ENCODE measurements around the gene APOBEC3F. TPM values are rescaled to one million over a fixed set of nuclear protein-coding genes. Genes with fewer than 3 reads are reported as not detected.
"Not testable (repeated sequence)": the region's sequence is repeated elsewhere in the genome, so short reads cannot be mapped to it uniquely, and the experiment has no call there.

The APOBEC3F gene
- polyA plus RNA-seq, 2 of the 4 experiments (the other 2 are of a cell fraction) = 2.9 to 3.3 TPM

- TF ChIP-seq RARB (CRISPR knock-in tag; IDR thresholded peaks at IDR 0.05) (no peak), RNF2 (IDR thresholded peaks at IDR 0.05; ENCODE audit: borderline replicate concordance, low read depth) (no peak)
Measured at GRCh38 chr22:39055658-39056057, 15.0 kb downstream of the APOBEC3F start (continued).

DNA sequence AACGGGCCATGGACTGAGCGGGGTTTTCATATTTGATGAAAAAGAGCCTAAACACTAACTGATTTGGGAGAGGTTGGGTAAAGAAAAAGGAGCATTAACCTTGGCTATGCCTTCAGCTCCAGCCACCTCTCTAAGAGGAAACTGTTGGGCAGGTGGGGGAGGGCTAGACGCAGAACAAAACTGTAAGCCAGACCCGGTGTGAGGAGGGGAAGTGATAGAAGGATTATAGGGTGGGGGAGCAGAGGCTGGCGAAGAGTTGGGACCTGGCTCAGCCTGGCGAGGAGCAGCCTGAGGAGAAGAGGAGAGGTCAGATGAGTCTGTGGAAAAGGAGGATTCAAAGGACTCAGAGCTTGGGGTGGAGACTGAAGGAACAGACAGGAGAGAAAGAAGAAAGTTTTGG lies 20.6 kb downstream of the APOBEC3F start:
- POLR2A ChIA-PET; H3K4me3 ChIP-seq; H3K4me2 ChIP-seq; H3K4me1 ChIP-seq; H3K27ac ChIP-seq; H3K9me3 ChIP-seq; ATAC-seq; DNase-seq (ENCODE audit: low read depth in 1 of 2, low spot score in 1 of 2); FAIRE-seq; CTCF ChIA-PET: not testable (repeated sequence)
- 52% methylated on average over 6 of the region's 6 CpGs for WGBS (ENCODE audit: missing lambda C conversion rate)

DNA sequence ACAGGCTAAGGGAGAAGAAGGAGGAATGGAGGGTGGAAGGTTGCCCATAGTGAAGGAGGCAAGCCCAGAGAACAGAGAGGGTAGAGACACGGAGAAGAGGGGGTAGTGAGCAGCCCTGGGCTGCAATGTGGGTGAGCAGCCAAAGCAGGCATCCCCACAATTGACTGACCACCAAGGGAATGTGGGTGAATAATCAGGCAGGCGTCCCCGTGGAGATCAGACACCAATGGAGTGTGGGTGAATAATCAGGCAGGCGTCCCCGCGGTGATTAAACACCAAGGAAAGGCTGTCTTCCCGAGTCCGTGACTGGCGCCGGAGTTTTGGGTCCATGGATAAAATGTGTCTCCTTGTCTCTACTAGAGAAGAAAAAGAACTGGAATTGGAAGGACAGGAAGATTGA lies 21.3 kb downstream of the APOBEC3F start:
- H3K4me2 ChIP-seq; POLR2A ChIA-PET; CTCF ChIA-PET; ATAC-seq; H3K4me1 ChIP-seq; H3K9me3 ChIP-seq; DNase-seq (ENCODE audit: low read depth in 1 of 2, low spot score in 1 of 2); H3K4me3 ChIP-seq; H3K27ac ChIP-seq; FAIRE-seq: not testable (repeated sequence)
- WGBS (ENCODE audit: missing lambda C conversion rate) = 44% methylated on average over 10 of the region's 10 CpGs

DNA sequence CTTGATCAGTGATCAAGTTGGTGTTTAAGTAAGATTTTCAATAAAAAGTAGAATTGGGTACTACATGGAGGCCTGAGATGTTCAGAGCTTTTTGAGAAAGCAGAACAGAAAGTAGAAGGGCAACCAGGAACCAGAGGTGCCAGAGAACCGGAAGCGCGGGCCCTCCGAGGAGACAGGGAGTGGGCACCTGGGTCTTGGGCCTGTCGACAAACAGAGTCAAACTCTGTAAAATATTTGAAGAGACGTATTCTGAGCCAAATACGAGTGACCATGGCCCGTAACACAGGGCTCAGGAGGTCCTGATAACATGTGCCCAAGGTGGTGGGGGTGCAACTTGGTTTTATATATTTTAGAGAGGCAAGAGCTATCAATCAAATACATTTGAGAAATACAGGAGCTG lies 23.2 kb downstream of the APOBEC3F start:
- FAIRE-seq; H3K27ac ChIP-seq; POLR2A ChIA-PET; H3K4me1 ChIP-seq; H3K4me3 ChIP-seq; H3K4me2 ChIP-seq; CTCF ChIA-PET; ATAC-seq; H3K9me3 ChIP-seq; DNase-seq (ENCODE audit: low read depth in 1 of 2, low spot score in 1 of 2): not testable (repeated sequence)
- WGBS (ENCODE audit: missing lambda C conversion rate) = 85% methylated on average over 8 of the region's 8 CpGs

DNA sequence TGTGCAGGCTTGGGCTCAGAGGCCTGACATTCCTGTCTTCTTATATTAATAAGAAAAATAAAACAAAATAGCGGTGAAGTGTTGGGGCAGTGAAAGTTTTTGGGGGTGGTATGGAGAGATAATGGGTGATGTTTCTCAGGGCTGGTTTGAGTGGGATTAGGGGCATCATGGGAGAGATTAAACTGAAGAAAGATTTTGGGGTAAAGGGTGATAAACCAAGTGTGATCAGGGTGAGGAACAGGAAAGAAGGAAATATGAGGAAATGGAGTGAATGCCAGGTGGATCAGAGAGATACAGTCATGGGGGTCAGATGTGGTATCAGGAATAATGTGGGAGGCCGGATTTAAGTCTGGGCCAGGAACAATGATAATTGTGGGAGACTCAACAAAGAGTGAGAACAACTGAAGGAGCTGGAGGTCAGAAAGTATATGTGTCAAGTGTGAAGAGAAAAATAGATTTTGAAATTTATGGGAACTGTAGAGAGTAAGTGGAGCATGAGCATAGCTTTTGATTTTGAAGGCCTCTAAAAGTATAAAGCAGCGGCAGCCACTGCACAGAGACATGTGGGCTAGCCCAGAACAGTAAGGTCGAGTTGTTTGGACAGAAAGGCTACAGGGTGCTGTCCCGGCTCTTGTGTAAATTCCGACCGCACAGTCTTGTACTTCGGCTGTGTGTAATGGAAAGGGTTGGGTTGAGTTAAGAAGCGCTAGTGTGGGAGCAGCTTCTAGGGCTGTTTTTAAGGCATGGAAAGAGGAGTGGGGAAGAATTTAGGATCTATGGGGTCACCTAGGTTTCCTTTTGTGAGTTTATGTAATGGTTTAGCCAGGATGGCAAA lies 26.0 kb downstream of the APOBEC3F start:
- H3K4me1 ChIP-seq; H3K4me2 ChIP-seq; H3K4me3 ChIP-seq; FAIRE-seq; DNase-seq (ENCODE audit: low read depth in 1 of 2, low spot score in 1 of 2); H3K27ac ChIP-seq; POLR2A ChIA-PET; H3K9me3 ChIP-seq; ATAC-seq: not testable (repeated sequence)
- WGBS (ENCODE audit: missing lambda C conversion rate) = 70% methylated on average over 9 of the region's 9 CpGs
- CTCF ChIA-PET = interaction anchor here (0.9 kb wide), 1 partner anchor 14 kb away, joined by 4 read pairs; no protein-coding TSS in a partner anchor

- DNase-seq (ENCODE audit: low read depth in 1 of 2, low spot score in 1 of 2) = no peak
- H3K4me3 ChIP-seq = no peak overlapping the region
- ChIA-PET POLR2A (no interaction called here), CTCF (no interaction called here)
- 0 out of 6 replicates have a peak, but pooled peaks of 1 of the 2 experiments have one; percentile 39 for ATAC-seq
- H3K27ac ChIP-seq = no peak overlapping the region
- no peaks in the 10 kb centered on the region for H3K9me3 ChIP-seq
- no peak for FAIRE-seq
- H3K4me1 ChIP-seq = no peaks in the 10 kb centered on the region
- 66% methylated on average over 12 of the region's 13 CpGs for WGBS (ENCODE audit: missing lambda C conversion rate)
- no peak overlapping the region for H3K4me2 ChIP-seq
- TF ChIP-seq ZFP36 (IDR thresholded peaks at IDR 0.05; ENCODE audit: borderline replicate concordance, partially characterized antibody) = no peak
- TF ChIP-seq, protein P1, sequence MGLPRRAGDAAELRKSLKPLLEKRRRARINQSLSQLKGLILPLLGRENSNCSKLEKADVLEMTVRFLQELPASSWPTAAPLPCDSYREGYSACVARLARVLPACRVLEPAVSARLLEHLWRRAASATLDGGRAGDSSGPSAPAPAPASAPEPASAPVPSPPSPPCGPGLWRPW (IDR thresholded peaks at IDR 0.05) = no peak
- TF ChIP-seq CEBPB (IDR thresholded peaks at IDR 0.05) = no peak
- no peak for TF ChIP-seq MAZ (IDR thresholded peaks at IDR 0.05; ENCODE audit: borderline replicate concordance, low read depth, low read length)
- no peak for TF ChIP-seq HOXB13 (CRISPR knock-in tag; IDR thresholded peaks at IDR 0.05; ENCODE audit: low read depth)
- TF ChIP-seq, protein P2, sequence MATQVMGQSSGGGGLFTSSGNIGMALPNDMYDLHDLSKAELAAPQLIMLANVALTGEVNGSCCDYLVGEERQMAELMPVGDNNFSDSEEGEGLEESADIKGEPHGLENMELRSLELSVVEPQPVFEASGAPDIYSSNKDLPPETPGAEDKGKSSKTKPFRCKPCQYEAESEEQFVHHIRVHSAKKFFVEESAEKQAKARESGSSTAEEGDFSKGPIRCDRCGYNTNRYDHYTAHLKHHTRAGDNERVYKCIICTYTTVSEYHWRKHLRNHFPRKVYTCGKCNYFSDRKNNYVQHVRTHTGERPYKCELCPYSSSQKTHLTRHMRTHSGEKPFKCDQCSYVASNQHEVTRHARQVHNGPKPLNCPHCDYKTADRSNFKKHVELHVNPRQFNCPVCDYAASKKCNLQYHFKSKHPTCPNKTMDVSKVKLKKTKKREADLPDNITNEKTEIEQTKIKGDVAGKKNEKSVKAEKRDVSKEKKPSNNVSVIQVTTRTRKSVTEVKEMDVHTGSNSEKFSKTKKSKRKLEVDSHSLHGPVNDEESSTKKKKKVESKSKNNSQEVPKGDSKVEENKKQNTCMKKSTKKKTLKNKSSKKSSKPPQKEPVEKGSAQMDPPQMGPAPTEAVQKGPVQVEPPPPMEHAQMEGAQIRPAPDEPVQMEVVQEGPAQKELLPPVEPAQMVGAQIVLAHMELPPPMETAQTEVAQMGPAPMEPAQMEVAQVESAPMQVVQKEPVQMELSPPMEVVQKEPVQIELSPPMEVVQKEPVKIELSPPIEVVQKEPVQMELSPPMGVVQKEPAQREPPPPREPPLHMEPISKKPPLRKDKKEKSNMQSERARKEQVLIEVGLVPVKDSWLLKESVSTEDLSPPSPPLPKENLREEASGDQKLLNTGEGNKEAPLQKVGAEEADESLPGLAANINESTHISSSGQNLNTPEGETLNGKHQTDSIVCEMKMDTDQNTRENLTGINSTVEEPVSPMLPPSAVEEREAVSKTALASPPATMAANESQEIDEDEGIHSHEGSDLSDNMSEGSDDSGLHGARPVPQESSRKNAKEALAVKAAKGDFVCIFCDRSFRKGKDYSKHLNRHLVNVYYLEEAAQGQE (IDR thresholded peaks at IDR 0.05) = no peak
- TF ChIP-seq KDM1A (IDR thresholded peaks at IDR 0.05; ENCODE audit: low read depth) = no peak
- TF ChIP-seq, protein P3, sequence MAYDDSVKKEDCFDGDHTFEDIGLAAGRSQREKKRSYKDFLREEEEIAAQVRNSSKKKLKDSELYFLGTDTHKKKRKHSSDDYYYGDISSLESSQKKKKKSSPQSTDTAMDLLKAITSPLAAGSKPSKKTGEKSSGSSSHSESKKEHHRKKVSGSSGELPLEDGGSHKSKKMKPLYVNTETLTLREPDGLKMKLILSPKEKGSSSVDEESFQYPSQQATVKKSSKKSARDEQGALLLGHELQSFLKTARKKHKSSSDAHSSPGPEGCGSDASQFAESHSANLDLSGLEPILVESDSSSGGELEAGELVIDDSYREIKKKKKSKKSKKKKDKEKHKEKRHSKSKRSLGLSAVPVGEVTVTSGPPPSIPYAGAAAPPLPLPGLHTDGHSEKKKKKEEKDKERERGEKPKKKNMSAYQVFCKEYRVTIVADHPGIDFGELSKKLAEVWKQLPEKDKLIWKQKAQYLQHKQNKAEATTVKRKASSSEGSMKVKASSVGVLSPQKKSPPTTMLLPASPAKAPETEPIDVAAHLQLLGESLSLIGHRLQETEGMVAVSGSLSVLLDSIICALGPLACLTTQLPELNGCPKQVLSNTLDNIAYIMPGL (CRISPR knock-in tag; IDR thresholded peaks at IDR 0.05; ENCODE audit: borderline replicate concordance) = no peak
- TF ChIP-seq CBX2 (IDR thresholded peaks at IDR 0.05; ENCODE audit: borderline replicate concordance, low read depth) = no peak
- TF ChIP-seq RAD21 (conservative IDR thresholded peaks at IDR 0.05 in 1 of 2, IDR thresholded peaks at IDR 0.05 in 1 of 2) = no peak
- no peak for TF ChIP-seq PHF8 (IDR thresholded peaks at IDR 0.05; ENCODE audit: borderline replicate concordance, low read depth)
- TF ChIP-seq ZSCAN20 (CRISPR knock-in tag; IDR thresholded peaks at IDR 0.05) = no peak
Measured at GRCh38 chr22:39068033-39068785, 27.5 kb downstream of the APOBEC3F start.
